ENCODE data around the gene CAMSAP3. TPM values are rescaled to one million over a fixed set of nuclear protein-coding genes. Genes with fewer than 3 reads are reported as not detected.

Gene CAMSAP3
- total RNA-seq, 2 donors from 2014 or later = 0.85 TPM; not detected in 1

- H3K27me3 ChIP-seq (replicated peaks; ENCODE audit: insufficient read depth) = no peaks in the 10 kb centered on the region
- ATAC-seq (ENCODE audit: insufficient number of reproducible peaks, low FRiP score, low read depth) = no peak
- peak overlapping the region; percentile 18 for H3K4me3 ChIP-seq
- no peak overlapping the region for H3K27ac ChIP-seq
- TF ChIP-seq, protein P1, sequence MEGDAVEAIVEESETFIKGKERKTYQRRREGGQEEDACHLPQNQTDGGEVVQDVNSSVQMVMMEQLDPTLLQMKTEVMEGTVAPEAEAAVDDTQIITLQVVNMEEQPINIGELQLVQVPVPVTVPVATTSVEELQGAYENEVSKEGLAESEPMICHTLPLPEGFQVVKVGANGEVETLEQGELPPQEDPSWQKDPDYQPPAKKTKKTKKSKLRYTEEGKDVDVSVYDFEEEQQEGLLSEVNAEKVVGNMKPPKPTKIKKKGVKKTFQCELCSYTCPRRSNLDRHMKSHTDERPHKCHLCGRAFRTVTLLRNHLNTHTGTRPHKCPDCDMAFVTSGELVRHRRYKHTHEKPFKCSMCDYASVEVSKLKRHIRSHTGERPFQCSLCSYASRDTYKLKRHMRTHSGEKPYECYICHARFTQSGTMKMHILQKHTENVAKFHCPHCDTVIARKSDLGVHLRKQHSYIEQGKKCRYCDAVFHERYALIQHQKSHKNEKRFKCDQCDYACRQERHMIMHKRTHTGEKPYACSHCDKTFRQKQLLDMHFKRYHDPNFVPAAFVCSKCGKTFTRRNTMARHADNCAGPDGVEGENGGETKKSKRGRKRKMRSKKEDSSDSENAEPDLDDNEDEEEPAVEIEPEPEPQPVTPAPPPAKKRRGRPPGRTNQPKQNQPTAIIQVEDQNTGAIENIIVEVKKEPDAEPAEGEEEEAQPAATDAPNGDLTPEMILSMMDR (IDR thresholded peaks at IDR 0.05) = no peak
- no peak for DNase-seq (ENCODE audit: low spot score)
- no peaks in the 10 kb centered on the region for H3K4me1 ChIP-seq (ENCODE audit: control insufficient read depth in 1 of 2, low read depth in 2 of 2)
- H3K9me3 ChIP-seq = no peaks in the 10 kb centered on the region
- peaks cover 38% of the 10 kb centered on the region for H3K36me3 ChIP-seq
Measured at GRCh38 chr19:7550987-7551761, 44.5 kb upstream of the CAMSAP3 start.

- Histone ChIP-seq H3K4me3 (no peak overlapping the region), H3K4me1 (ENCODE audit: control insufficient read depth in 1 of 2, low read depth in 2 of 2) (no peaks in the 10 kb centered on the region), H3K27me3 (replicated peaks; ENCODE audit: insufficient read depth) (no peaks in the 10 kb centered on the region), H3K27ac (no peak overlapping the region), H3K9me3 (no peaks in the 10 kb centered on the region), H3K36me3 (peaks cover 52% of the 10 kb centered on the region)
- ATAC-seq (ENCODE audit: insufficient number of reproducible peaks, low FRiP score, low read depth) (no peak), DNase-seq (ENCODE audit: low spot score) (no peak)
- TF ChIP-seq, protein P1 (IDR thresholded peaks at IDR 0.05) = no peak
Measured at GRCh38 chr19:7552781-7553180, 42.9 kb upstream of the CAMSAP3 start.

DNA sequence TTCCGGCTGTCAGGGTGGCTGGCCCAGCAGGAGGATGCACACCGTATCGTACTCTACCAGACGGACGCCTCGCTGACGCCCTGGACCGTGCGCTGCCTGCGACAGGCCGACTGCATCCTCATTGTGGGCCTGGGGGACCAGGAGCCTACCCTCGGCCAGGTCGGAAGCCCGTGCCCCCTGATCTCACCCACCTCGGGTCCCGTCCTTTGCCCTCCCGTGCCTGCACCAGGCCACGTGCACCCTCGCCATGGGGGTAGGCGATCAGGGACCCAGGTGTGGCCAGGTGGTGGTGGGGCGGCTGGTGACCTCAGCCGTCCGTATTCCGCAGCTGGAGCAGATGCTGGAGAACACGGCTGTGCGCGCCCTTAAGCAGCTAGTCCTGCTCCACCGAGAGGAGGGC is 41.1 kb upstream of the CAMSAP3 start:
- peaks cover 69% of the 10 kb centered on the region for H3K36me3 ChIP-seq
- H3K27me3 ChIP-seq (replicated peaks; ENCODE audit: insufficient read depth) = no peaks in the 10 kb centered on the region
- no peaks in the 10 kb centered on the region for H3K9me3 ChIP-seq
- TF ChIP-seq, protein P1 (IDR thresholded peaks at IDR 0.05) = no peak
- DNase-seq (ENCODE audit: low spot score) = no peak
- no peaks in the 10 kb centered on the region for H3K4me1 ChIP-seq (ENCODE audit: control insufficient read depth in 1 of 2, low read depth in 2 of 2)
- no peak overlapping the region for H3K27ac ChIP-seq
- H3K4me3 ChIP-seq = no peak overlapping the region
- no peak for ATAC-seq (ENCODE audit: insufficient number of reproducible peaks, low FRiP score, low read depth)

GRCh38 chr19:7554990-7555864 is 40.4 kb upstream of the CAMSAP3 start:
- peaks cover 67% of the 10 kb centered on the region for H3K36me3 ChIP-seq
- no peak for DNase-seq (ENCODE audit: low spot score)
- no peak overlapping the region for H3K4me3 ChIP-seq
- TF ChIP-seq, protein P1 (IDR thresholded peaks at IDR 0.05) = no peak
- no peak for ATAC-seq (ENCODE audit: insufficient number of reproducible peaks, low FRiP score, low read depth)
- H3K27me3 ChIP-seq (replicated peaks; ENCODE audit: insufficient read depth) = no peaks in the 10 kb centered on the region
- no peak overlapping the region for H3K27ac ChIP-seq
- no peaks in the 10 kb centered on the region for H3K4me1 ChIP-seq (ENCODE audit: control insufficient read depth in 1 of 2, low read depth in 2 of 2)
- H3K9me3 ChIP-seq = no peaks in the 10 kb centered on the region

DNA sequence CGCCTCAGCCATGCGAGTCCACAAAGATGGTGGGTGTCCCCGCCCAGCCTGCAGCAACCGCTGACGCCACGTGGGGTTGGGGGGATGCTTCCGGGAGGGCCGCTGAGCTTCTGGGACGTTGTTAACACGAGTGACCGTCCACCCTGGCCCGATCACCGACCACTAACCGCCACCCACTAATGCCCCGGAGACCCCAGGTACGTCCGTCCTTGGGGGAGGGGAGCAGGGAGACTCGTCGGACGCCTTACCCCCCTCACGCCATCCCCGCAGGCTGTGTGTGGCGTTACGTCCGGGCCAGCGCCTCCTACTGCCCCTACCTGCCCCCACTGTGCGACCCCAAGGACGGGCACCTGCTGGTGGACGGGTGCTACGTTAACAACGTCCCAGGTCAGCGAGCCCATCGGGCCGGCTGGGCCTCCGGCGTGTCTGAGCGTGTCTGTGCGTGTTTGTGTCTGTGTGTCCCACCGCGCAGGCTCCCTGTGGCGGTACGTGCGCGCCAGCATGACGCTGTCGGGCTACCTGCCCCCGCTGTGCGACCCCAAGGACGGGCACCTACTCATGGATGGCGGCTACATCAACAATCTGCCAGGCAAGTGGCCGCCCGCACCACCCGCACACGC is 38.9 kb upstream of the CAMSAP3 start:
- peaks cover 71% of the 10 kb centered on the region for H3K36me3 ChIP-seq
- DNase-seq (ENCODE audit: low spot score) = no peak

More for the DNA sequence above, 38.9 kb upstream of the CAMSAP3 start:
- Histone ChIP-seq H3K27me3 (replicated peaks; ENCODE audit: insufficient read depth) (no peaks in the 10 kb centered on the region), H3K4me1 (ENCODE audit: control insufficient read depth in 1 of 2, low read depth in 2 of 2) (no peaks in the 10 kb centered on the region), H3K27ac (no peak overlapping the region), H3K4me3 (no peak overlapping the region), H3K9me3 (no peaks in the 10 kb centered on the region)
- ATAC-seq (ENCODE audit: insufficient number of reproducible peaks, low FRiP score, low read depth) = no peak
- TF ChIP-seq, protein P1 (IDR thresholded peaks at IDR 0.05) = no peak

All from thoracic aorta (tissue), 2 donors.